MM.1S (cell line): ENCODE results near the gene NEK5.
"Not testable (repeated sequence)": the region's sequence is repeated elsewhere in the genome, so short reads cannot be mapped to it uniquely, and the experiment has no call there.

Source experiments
- CTCF ChIP-seq: fragments of 300-600 bp; sonication (generic); IDR thresholded peaks from 2 replicates; pipeline ENCODE4 v1.5.1; 2016; ENCODE audit warnings: antibody characterized with exemption, low read length, mixed read lengths
- EZH2 ChIP-seq: fragments of 300-600 bp; sonication (generic); optimal IDR thresholded peaks from 2 replicates; pipeline ENCODE3; 2017; ENCODE audit warnings: low read depth, mild to moderate bottlenecking, antibody characterized with exemption, low read length, mixed read lengths
- EZH2phosphoT487 ChIP-seq: fragments of 300-600 bp; sonication (generic); IDR thresholded peaks from 2 replicates; pipeline ENCODE4 v1.6.1; 2018; ENCODE audit warnings: antibody characterized with exemption, low read length

DNA sequence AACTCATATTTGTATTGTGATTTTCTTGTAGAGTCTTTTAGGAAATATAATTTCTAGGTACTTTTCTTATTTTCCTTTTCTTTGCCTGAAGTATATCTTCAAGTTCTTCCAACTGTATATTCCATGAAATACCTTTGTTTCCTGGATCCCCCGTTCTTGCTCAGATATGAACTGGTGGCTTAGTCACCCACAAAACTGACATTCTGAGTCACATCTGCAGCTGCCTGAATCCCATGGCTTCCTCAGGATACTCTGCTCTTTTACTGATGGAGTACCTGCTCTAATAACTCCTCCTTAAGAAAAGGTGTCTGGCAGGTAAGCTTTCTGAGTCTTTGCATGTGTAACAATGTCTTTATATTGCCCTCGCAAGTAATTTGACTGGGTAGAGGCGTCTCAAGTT is 35.0 kb upstream of the NEK5 start:
- not testable (repeated sequence) for TF ChIP-seq CTCF, EZH2phosphoT487, EZH2
